HG03108 (cell line): ENCODE results near the gene MRPS22.

Experiments
- ATAC-seq: cut with Tn5 transposase; IDR thresholded peaks from one replicate; pipeline ENCODE4 v1.9.1; 2021; ENCODE audit warnings: moderate library complexity; ENCODE audit not compliant: unreplicated experiment

Gene MRPS22

DNA sequence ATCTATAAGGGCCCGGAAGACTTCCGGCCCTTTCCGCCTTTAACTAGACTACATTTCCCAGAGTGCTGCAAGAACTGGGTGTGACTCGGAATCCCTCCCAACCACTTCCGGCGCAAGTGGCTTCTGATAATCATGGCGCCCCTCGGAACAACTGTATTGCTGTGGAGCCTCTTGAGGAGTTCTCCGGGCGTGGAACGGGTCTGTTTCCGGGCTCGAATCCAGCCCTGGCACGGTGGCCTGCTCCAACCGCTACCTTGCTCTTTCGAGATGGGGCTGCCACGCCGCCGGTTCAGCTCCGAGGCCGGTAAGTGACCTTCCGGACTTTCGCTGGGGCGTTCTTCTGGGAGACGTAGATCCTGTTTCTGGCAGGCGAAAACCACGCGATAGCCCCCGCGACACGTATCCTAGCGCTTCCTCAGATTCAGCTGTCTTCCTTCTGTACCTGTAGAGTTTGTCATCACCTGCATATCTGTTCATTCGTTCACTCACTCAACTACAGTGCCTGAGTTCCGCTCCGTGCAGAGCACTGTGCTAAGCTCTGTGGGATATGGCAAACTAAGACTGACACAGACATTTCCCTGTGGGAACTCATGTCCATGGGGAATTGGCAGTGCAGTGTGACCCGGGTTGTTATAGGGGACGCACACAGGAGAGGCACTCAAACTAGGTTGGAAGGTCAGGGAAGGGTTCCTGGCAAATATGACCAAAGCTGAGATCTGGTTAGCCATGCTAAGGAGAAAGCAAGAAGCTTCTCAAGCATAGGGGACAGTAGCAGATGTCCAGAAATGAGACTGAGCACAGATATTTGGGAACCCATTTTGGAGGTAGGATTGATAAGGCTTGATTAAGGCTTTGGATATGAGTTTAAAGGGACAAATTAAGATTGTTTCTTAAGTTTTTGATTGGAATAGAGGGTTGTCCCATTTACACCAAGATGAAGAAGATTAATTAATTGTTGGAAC, at the start of gene MRPS22:
Gene MRPS22 (plus strand): TSS at position 126 of the 962 bp plus-strand sequence. CDS start 7 bp downstream, at position 133.
- ATAC-seq, result peak; percentile 97

DNA sequence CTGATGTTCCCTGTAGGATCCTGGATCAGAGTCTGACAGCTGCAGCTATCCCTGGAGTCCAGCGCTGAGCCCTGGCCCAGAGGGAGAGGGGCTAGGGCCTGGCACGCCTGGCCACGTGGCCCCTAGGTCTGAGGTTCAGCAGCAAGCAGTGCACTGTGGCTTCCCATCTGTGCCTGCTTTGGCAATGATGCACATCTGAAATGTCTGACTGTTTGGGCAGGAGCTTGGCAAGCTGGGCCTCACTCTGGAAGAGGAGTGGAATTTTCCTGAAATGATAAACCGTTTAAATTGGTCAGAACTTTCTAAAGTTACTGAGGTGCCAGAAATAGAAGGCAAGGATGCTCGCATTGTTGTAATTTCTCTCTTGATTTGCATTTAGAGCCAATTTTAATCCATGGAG, 48.8 kb upstream of the MRPS22 start:
- no peak for ATAC-seq

DNA sequence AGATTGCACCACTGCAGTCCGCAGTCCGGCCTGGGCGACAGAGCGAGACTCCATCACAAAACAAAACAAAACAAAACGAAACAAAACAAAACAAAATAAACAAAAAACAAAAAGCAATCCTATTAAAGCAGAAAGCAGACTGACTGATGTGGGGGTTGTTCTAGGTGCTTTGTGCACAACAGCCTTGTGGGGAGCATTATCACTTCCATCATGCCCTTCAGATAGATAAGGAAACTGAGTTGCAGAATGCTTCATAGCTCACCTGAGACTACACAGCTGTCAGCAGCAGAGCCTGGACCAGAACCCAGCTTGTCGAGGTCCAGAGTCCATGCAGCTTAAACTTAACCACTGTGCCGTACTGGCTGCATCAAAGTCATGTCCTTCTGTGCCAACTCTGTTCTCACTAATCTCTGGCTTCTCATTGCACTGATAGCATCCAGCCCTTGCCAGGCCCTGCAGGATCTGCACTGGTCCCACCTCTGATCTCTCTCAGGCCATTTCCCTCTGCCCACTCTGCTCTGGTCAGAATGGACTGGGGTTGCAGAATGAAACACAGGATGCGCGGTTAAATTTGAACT, 47.6 kb upstream of the MRPS22 start:
- ATAC-seq, result no peak

DNA sequence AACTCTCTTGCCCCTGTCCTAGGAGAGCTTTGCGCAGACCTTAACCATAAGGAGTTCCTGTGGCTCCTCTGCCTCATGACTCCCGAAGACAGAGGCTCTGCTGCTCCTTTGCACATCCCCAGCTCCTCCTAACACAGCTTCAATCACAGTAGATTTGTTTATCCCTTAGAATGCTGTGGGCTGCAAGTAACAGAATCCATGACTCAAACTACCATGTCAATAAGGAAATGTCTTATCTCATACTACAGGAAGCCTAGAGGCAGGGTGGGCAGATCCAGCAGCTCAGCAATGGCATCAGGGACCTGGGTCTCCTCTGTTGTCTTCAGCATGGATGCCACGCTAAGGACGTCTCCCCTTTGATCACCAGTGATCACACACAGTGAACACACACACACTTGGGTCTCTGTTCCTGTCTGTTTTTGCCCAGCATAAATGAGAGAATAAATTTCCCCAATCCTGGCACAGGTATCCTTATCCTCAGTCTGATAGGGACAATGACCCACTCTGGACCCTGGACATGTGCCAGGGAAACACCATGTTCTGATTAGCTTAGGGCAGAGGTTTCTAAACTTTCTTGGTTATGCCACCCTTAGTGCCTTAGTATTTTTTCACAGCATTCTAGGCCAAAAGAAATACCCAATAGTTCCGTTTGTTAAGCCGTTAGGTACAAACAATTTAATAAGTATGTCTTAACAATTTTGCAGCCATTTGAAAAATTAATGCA, 46.1 kb upstream of the MRPS22 start:
- no peak for ATAC-seq

DNA sequence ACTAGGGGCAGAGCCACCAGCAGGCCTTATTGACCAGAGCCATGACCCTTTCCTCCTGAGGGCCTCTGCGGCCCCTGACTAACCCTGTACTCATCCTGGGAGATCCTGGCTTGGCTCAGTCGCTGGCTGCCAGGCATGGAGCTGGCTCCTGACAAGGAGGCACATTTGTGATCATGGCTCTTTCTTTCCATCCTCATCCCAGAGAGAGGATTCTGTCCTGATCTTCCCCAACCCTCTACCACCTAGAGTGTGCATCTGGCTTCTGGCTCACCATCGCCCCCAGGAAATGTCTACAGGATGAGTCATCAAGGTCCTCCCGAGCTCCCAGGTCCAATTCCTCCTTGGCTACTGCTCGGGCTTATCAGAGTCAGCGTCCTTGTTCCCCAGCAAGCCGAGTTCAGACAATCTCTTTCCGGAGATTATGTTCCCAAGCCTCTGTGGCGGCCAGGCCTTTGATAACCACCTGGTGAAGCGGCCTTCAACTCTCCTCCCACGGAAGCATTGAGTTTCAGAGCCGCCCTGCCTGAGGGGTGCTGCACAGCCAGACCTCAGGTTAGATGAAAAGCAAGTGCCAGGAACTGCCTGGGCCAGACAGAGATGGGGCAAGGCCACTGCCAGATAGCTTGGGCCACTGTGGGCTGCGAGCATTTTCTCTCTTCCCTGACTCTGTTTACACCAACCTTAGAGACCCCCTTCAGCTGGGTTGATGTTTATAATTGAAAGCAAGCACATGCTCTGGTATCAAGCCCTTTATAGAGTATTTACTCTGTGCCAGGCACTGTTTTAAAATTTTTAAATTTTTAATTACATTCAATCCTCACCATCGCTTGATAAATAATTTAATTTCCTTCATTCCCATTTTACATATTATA, 44.3 kb upstream of the MRPS22 start:
- no peak for ATAC-seq

DNA sequence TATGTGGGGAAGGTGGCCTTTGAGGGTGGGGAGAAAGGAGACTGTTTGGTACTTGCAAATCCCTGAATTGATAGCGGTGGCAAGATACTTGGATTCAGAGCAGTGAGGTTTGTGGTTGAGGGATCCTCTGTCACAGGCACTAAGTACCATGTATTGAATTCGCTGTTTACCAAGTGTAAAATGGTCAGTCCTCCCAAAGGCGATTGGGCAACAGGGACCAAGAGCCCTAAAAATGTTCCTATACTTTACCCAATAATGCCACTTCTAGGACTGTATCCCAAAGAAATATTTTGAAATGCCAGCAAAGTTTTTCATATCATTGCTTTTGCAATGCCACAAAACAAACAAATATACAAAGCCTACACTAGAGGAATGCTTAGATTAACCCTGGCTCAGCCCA, 43.4 kb upstream of the MRPS22 start:
- ATAC-seq, result no peak

DNA sequence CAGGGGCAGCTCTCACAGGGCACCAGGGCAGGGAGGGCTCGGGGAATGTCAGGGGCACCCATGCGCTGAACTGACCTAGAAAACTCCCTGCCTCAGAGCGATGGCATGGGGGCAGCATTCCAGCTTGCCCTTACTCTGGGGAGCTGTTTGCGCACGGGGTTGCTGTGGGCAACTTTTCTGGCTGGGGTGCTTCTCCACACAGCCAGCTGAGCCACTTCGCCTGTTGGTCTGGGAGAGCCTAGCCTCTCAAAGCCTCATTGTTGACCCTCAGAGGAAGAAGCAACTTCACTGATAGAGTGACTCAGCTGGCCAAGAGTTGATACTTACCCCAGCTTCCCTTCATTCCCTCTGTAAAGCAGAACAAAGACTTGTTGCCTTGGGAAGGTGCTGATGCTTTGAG, 42.6 kb upstream of the MRPS22 start:
- no peak for ATAC-seq

DNA sequence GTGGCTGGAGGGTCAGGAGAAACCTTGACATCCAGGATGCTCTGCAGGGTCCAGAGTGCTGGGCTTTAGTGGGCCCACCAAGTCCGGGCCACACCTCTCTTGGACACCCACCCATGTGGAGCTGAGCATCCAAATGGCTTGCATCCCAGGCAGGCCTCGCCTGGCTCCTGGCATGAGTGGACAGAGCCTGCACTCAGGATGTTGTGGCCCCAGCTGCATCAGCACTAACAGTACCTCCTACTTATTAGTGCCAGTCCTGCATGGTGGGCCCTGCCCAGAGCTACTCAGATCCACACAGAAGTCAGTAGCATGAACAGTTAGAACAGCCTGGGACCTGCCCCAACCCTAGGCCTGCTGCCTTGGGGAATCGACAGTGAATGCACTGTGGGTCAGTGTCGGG, 42.2 kb upstream of the MRPS22 start:
- ATAC-seq, result no peak

DNA sequence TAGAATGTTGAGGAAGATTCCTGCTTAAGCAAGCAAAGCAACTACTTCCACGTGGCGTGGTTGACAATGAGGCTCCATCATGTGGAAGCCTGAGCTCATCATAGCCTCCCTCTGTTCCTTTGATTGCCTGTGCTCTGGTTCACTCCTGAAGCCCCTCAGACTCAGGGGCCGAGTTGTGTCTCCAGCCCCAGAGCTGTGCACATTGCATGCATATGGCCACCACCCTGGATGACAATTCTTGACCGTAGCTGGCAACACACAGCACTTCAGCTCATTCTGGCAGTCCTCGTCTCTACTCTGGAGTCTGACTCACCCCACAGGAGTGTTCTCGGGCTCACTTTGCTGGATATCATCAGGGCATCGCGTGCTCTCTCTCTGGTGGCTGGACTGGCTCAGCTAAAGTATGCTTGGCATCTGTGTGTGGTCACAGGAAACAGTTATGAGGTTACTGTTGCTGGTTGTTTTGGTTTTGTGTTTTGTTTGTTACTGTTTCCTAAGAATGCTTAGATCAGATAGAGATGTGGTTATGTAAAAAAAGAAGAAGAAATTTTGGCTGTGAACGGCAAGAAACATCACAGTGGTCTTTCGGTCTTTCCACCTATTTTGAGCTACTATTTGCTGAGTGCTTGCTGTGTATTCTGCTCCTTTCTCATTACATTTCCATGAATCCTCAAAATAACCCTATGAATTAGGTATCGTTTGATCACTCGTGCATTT, 41.6 kb upstream of the MRPS22 start:
- ATAC-seq, result no peak

DNA sequence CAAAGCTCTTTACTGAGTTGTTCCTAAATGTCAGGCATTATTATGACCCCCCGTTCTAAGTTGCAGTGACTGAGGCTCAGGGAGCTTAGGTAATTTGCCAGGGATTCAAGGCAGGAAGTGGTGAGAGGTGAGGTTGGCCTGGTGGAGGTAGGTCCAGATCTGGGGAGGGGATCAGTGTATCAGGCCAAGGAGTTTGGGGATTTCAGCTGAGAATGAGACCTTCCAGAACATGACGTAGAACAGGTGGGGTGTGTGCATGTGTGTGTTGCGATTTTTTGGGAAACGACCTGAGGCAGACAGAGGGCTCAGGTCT, 41.1 kb upstream of the MRPS22 start:
- ATAC-seq, result no peak

DNA sequence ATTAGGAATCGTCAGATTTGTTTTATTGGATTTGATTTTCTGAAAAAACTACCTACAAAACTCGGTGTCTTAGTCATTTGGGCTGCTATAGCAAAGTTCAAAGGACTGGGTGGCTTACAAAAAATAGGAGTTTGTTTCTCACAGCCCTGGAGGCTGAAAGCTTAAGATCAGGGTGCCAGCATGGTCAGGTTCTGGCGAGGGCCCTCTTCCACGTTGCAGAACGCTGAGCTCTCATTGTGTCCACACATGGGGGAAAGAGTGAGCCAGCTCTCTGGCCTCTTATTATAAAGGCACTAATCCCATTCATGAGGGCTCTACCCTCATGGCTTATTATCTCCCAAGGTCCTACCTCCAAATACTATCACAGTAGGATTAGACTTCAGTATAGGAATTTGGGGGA, 40.6 kb upstream of the MRPS22 start:
- no peak for ATAC-seq

DNA sequence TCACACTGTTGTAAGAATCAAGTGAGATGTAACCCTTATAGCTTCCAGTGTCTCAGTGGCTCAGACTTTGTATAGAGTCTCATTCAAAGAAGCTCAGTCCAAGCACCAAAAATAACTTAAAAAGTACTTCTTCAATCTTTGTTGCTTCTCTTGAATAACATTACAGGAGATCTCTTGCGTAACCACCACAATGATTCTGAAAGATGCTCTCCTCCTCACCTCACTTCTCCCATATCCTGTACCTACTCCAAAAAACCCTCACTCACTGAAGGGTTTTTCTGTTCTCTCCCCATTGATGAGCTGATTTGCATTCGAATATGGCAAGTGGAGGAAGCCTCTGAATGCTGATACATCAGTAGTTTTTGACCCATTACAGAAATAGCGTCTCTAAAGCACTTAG, 39.4 kb upstream of the MRPS22 start:
- no peak for ATAC-seq

DNA sequence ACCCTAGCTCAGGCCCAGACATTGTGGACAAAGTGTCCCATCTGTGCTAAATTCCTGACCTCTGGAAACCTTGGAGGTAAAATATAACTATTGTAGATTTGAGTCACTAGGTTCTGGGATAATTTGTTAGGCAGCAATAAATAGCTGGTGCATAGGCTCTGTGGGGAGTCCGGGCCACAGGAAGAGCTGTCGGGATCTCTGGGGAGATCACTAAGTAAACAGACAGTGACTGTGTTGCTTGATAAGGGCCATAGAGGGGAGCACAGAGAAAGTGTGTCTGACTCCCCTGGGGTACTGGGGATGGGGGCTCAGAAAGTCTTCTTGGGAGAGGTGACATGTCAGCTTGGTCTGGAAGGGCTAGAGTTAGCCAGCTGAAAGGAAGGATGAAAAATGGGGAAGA, 37.7 kb upstream of the MRPS22 start:
- ATAC-seq, result no peak

DNA sequence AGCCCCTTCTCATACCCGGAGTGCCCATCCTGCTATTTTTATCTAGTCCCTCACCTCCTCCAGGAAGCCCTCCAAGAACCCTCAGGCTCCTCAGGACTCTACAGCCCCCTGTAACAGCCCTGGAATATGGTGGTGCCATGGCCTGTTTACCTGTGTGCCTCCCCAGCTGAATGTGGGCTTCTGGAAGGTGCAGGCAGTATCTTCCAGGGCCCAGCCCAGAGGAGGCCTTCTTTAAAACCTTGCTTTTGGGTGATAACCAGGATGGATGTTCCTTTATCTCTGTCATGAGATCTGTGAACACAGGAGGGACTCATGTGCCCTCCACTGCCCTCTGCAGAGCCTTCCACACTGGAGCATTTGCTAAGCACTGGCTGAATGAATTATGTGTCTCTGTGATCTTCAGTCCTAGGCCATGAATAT, 36.7 kb upstream of the MRPS22 start:
- ATAC-seq, result no peak

DNA sequence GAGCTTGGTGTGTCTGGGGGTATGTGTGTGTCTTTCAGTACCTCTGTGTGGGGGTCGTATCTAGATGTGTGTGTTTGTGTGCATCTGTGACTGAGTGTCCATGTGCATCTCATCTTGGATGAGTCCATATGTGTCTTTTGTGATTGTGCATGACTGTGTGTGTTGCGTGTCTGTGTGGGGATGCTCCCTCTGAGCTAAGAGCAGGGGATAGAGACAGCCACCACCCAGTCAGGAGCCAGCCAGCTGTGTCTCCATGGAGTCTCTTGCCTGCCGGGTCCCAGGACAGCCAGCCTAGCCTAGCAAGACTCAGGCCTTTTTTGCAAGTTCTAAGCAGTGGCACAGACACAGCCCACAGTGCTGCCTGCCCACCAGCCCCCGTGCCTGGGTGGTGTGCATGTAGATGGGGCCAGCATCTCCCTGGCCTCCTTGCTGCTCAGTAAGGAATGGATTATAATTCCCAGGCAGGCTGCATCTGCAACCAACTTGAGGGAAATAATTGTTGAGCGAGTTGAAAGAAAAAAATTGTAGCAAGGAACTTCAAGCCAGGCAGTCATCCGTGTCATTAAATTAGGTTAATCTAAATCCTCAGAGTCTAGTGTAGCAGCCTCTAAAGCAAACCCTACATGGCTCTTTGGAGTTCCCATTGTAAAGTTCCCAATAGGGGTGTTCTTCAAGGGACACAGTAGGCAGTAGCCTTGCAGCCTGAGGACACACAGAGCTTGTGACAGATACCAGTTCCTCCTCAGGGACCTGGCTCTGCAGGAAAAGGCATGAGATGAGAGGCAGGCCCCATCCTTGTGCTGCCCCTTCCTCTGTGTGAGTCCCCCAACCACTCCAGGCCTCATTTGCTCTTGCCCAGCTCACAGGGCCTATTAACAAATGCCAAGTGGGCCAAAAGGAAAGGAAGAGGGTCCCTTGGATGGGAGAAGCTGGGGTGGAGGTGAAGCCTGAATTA, 35.9 kb upstream of the MRPS22 start:
- ATAC-seq, result no peak

DNA sequence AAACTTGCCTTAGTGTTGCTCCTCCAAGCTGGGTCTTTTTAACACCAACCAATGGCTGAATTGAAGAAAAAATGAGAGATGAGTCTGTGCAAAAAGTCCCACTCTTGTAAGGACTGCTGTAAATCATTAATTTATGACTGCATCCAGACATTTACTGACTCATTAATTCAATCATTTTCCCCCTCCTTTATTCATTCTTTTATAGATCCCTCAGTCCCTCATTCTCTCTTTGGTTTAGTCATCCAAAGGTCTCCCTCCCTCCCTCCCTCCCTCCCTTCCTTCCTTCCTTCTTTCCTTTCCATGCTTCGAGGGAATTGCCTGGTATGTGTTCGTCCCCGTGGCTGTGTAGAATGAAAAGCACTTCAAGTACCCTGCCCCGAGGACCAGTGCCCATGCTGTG, 35.3 kb upstream of the MRPS22 start:
- no peak for ATAC-seq

DNA sequence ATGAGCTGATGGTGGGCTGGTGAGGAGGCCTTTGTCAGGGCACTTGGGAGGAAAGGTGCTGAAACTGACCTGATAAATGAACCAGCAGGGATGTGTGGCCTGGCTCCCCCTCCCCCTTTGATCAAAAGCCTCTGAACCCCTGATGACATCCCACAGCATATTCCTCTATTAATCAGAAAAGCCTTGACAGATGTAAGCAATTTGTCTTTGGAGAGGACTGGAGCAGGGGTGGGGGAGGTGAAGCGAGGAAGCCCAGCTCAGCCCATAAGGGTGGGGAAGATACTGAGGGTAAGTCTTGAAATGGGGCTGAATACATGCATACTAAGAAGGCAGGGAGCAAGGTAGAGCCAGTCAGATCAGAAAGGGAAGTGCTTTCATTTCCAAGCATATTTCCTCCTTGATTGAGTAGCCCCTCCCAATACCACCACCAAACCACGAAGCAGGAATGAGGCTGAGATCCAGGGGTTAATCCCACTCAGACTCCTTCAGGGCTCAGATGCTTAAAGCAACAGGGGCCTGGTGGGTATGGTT, 34.7 kb upstream of the MRPS22 start:
- ATAC-seq, result no peak

DNA sequence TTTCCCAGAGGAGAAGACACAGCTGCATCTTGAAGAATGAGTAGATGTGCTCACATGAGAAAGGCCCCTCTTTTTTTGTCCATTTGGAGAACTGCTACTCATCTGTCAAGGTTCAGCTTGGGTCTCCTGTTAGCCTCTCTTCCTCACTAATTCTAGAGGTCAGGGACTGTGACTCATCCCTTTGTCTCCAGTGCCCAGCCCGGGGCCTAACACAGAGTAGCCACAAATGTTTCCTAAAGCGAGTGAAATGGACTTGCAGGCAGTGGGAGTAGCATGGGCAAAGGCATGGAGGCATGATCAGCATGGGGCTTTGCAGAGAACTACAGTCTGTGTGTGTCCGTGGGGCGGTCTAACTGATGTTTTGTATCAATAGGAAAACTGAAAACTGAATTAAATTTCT, 33.9 kb upstream of the MRPS22 start:
- ATAC-seq, result no peak

DNA sequence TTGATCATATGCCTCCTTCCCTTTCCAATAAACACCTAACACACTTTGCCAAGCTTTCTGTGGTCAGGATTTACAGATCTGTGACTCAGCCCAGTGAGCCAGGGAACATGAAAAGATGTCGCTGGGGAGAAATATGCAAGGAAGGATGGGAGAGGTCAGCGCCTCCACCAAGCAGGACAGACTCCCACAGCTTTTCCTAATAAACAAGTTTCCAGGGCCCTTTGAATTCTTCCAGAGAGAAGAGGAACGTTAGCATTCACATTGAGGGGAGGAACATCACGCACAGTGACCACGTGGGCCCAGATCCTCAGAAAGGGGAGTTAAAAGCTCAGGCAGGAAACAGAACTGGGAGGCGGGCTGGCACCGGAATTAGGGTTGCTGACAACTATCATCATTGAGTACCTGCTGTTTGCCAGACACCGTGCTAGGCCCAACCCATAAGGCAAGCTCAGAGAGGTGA, 33.3 kb upstream of the MRPS22 start:
- ATAC-seq, result no peak
